Measurements from ENCODE around the gene NACC2. TPM values are rescaled to one million over a fixed set of nuclear protein-coding genes. Genes with fewer than 3 reads are reported as not detected.
A peak's percentile ranks its signal among the peaks of the same experiment; 100 is the strongest.

Gene NACC2
- total RNA-seq, 1 donor from 2014 or later: 4.5 TPM

DNA sequence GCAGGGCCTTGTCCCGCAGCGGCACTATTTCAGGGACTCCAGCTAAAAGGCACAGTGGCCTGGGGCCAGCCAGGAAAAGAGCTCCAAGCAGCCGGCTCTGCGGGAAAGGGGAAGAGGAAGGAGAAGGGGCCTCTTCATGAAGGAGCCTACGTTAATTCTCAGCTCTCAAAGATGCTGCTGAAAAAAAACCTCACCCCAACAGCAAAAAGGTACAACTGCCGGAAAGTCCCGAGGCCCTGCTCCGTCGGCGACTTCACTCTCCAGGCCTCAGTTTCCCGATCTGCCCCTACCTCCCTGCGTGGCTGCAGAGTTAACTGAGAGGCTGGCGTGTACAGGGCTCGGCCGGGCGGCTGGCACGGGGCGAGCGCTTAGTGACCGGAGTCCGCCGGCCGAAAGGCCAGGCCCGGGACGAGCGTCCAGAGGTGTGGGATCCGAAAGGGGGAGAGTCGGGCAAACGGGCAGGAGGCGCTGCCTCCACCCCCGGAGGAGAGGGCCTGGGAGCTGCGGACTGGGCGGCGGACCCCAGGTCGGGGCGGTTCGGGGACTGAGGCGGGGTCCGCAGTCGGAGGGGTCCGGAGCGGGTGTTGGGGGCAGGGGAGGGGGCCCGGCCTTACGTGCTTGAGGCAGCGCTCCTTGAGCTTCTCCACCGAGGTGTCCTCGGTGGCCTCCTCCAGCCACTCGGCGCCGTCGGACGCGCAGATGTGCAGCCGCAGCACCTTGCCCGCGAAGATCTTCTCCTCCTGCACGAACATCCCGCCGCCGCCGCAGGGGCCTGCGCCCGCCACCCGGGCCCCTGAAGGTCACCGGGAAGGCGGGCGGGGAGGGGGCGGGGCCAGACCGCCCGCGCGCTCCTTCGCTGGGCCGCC is 134.4 kb downstream of the NACC2 start:
- no peaks in the 10 kb centered on the region for H3K9me3 Mint-ChIP-seq
- H2AFZ ChIP-seq (replicated peaks): peak overlapping the region; percentile 73
- peaks cover 26% of the 10 kb centered on the region for H3K4me1 Mint-ChIP-seq
- H4K20me1 ChIP-seq (ENCODE audit: low read depth): peaks cover 31% of the 10 kb centered on the region
- no peak overlapping the region for H3K27ac Mint-ChIP-seq
- no peak overlapping the region for H3K27ac ChIP-seq
- H3K9ac ChIP-seq: peak overlapping the region; percentile 62
- H3K4me3 ChIP-seq: peak overlapping the region; percentile 80
- peaks cover 10% of the 10 kb centered on the region for H3F3A ChIP-seq (ENCODE audit: low read depth)
- peak overlapping the region; percentile 93 for H3K4me3 Mint-ChIP-seq
- TF ChIP-seq EZH2phosphoT487 (IDR thresholded peaks at IDR 0.05) (no peak), EZH2 (IDR thresholded peaks at IDR 0.05) (no peak)
- TF ChIP-seq, protein P1, sequence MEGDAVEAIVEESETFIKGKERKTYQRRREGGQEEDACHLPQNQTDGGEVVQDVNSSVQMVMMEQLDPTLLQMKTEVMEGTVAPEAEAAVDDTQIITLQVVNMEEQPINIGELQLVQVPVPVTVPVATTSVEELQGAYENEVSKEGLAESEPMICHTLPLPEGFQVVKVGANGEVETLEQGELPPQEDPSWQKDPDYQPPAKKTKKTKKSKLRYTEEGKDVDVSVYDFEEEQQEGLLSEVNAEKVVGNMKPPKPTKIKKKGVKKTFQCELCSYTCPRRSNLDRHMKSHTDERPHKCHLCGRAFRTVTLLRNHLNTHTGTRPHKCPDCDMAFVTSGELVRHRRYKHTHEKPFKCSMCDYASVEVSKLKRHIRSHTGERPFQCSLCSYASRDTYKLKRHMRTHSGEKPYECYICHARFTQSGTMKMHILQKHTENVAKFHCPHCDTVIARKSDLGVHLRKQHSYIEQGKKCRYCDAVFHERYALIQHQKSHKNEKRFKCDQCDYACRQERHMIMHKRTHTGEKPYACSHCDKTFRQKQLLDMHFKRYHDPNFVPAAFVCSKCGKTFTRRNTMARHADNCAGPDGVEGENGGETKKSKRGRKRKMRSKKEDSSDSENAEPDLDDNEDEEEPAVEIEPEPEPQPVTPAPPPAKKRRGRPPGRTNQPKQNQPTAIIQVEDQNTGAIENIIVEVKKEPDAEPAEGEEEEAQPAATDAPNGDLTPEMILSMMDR (IDR thresholded peaks at IDR 0.05): no peak
- no peaks in the 10 kb centered on the region for H3K9me3 ChIP-seq (ENCODE audit: low read depth)
- H3K27me3 ChIP-seq: peaks cover 11% of the 10 kb centered on the region
- DNase-seq (ENCODE audit: low spot score): peak; percentile 75
- H3K4me1 ChIP-seq: no peaks in the 10 kb centered on the region
- peak overlapping the region; percentile 98 for H3K4me2 ChIP-seq
- H3K36me3 Mint-ChIP-seq: no peaks in the 10 kb centered on the region
- peaks cover 7% of the 10 kb centered on the region for H3K27me3 Mint-ChIP-seq (ENCODE audit: insufficient read depth, low read depth)
- peaks cover 50% of the 10 kb centered on the region for H3K79me2 ChIP-seq (ENCODE audit: low read depth)
- no peaks in the 10 kb centered on the region for H3K36me3 ChIP-seq

DNA sequence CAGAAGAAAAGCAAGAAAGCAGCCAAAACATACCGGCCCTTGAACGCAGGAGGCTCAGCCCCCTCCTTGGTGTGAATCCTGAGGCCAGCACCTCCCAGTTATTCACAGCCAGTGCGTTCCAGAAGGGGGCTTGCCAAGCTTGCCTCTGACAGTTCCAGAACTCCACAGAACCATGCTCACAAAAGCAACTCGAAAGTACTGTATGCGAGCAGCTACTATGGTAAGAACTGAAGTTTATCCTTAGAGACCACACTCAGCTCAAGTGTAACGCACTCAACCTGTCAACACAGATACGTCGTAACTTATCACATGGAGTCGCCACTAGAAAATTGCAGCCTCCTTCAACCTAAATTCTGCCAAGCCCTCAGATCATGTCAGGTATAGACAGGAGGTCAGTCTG is 135.3 kb downstream of the NACC2 start:
- Mint-ChIP-seq H3K9me3 (no peaks in the 10 kb centered on the region), H3K36me3 (no peaks in the 10 kb centered on the region), H3K27ac (peak overlapping the region; percentile 42), H3K27me3 (ENCODE audit: insufficient read depth, low read depth) (peaks cover 7% of the 10 kb centered on the region), H3K4me3 (peak overlapping the region; percentile 93), H3K4me1 (peaks cover 22% of the 10 kb centered on the region)
- H3K4me1 ChIP-seq: no peaks in the 10 kb centered on the region
- H3K4me3 ChIP-seq: peak overlapping the region; percentile 80
- H3K36me3 ChIP-seq: no peaks in the 10 kb centered on the region
- peaks cover 11% of the 10 kb centered on the region for H3K27me3 ChIP-seq
- H3K9me3 ChIP-seq (ENCODE audit: low read depth): no peaks in the 10 kb centered on the region
- H3K79me2 ChIP-seq (ENCODE audit: low read depth): peaks cover 55% of the 10 kb centered on the region
- H3F3A ChIP-seq (ENCODE audit: low read depth): peaks cover 10% of the 10 kb centered on the region
- H3K9ac ChIP-seq: peak overlapping the region; percentile 62
- peak overlapping the region; percentile 98 for H3K4me2 ChIP-seq
- TF ChIP-seq EZH2phosphoT487 (IDR thresholded peaks at IDR 0.05) (no peak), EZH2 (IDR thresholded peaks at IDR 0.05) (no peak)
- TF ChIP-seq, protein P1 (IDR thresholded peaks at IDR 0.05): no peak
- H4K20me1 ChIP-seq (ENCODE audit: low read depth): peaks cover 31% of the 10 kb centered on the region
- H2AFZ ChIP-seq (replicated peaks): no peak overlapping the region
- DNase-seq (ENCODE audit: low spot score): no peak
- H3K27ac ChIP-seq: no peak overlapping the region

DNA sequence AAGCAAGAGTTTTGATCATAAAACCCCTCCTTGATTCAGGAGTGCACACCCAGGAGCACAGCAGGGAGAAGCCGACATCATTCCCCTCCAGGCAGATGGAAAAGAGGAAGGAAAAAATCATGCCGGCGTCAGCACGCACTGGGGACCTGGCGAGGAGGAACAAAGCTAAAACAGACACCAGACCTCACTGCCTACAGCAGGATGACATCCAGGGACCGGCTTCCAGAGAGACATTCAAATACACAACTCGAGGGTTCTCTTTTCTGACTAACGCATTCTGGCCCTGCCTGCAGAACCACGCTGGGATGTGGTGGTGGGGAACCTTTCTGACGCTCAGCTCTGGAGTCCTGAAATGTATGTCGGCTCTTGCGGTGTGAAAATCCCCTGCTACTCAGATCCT is 136.6 kb downstream of the NACC2 start:
- Histone ChIP-seq H3K4me3 (no peak overlapping the region), H2AFZ (replicated peaks) (no peak overlapping the region), H3K79me2 (ENCODE audit: low read depth) (peaks cover 55% of the 10 kb centered on the region), H3K27ac (no peak overlapping the region), H3K9me3 (ENCODE audit: low read depth) (no peaks in the 10 kb centered on the region), H3F3A (ENCODE audit: low read depth) (peaks cover 10% of the 10 kb centered on the region), H3K9ac (no peak overlapping the region), H3K36me3 (no peaks in the 10 kb centered on the region), H3K27me3 (peaks cover 11% of the 10 kb centered on the region), H3K4me1 (no peaks in the 10 kb centered on the region), H4K20me1 (ENCODE audit: low read depth) (peaks cover 31% of the 10 kb centered on the region), H3K4me2 (no peak overlapping the region)
- peaks cover 2% of the 10 kb centered on the region for H3K36me3 Mint-ChIP-seq
- H3K4me1 Mint-ChIP-seq: peaks cover 22% of the 10 kb centered on the region
- DNase-seq (ENCODE audit: low spot score): no peak
- no peak overlapping the region for H3K27ac Mint-ChIP-seq
- TF ChIP-seq, protein P1 (IDR thresholded peaks at IDR 0.05): no peak
- TF ChIP-seq EZH2 (IDR thresholded peaks at IDR 0.05): no peak
- no peak for TF ChIP-seq EZH2phosphoT487 (IDR thresholded peaks at IDR 0.05)
- peak overlapping the region; percentile 55 for H3K4me3 Mint-ChIP-seq
- H3K9me3 Mint-ChIP-seq: no peaks in the 10 kb centered on the region
- H3K27me3 Mint-ChIP-seq (ENCODE audit: insufficient read depth, low read depth): peaks cover 6% of the 10 kb centered on the region

Data from neural progenitor cell (in vitro differentiated cells).